ENCODE data around the gene C10orf62.

DNA sequence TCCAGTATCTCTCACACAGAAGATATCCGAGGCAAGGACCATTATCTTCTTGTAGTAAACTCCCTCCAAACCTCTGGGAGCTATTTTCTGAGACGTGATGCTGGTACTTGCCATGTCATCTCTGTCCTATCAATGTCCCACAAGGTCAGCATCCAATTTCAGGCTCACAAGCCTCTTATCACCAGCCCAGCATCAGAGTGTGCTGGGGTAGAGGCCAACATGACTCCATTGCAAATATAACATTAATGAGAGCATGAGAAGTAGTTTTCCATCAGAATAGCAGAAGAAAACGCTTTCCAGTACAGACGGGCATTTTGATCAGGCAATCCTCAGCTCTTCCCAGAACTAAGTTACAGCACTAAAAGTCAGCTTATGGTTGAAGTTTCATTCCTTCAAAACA, 38.2 kb downstream of the C10orf62 start:
- TF ChIP-seq GATA2 (IDR thresholded peaks at IDR 0.05; ENCODE audit: low read depth, low read length) (no peak), GATA3 (IDR thresholded peaks at IDR 0.05; ENCODE audit: low read depth, low read length) (no peak)

Measured in SH-SY5Y (cell line).